Measurements from ENCODE around the gene DRICH1.
"Not testable (repeated sequence)": the region's sequence is repeated elsewhere in the genome, so short reads cannot be mapped to it uniquely, and the experiment has no call there.

Gene DRICH1

DNA sequence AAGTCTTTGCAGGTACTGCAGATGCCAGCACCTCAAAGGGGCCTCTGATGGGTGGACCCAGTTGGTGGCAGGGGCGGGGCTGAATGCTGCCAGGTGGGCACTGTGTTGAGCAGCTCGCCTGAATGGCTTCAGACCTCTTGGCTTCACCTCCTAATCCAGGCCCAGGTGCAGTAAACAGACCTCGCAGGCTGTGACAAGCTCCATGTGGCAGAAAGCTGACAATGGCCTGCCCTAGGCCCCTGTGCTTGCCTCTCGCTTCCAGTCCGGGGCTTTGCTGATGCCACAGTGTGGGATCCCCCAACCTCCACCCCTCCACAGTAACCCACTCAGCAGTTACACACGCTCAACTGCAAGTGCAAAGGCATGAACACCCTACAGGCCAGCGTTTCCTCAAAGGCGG, 61.4 kb downstream of the DRICH1 start:
- in situ Hi-C loops (cut with MboI; ENCODE audit: low sequenced_read_pairs), result no loop called here

DNA sequence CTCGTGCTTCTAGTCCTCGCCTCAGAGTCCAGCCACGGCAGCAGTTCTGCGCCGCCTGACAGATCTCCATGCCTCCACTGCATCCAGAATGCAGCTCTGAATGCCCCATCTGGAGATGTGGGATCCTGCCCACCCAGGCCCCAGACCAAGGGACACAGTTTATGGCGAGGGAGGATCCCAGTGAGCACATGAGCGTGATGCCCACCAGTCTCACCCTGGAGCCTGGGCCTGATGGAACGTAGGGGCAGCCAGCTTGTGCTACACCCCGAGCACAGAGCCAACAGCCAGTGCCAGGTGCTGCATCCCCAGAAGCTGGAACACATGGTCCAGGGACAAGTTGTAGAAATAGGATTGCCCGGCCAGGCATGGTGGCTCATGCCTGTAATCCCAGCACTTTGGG, 62.4 kb downstream of the DRICH1 start:
- in situ Hi-C loops (cut with MboI; ENCODE audit: low sequenced_read_pairs), result no loop called here

DNA sequence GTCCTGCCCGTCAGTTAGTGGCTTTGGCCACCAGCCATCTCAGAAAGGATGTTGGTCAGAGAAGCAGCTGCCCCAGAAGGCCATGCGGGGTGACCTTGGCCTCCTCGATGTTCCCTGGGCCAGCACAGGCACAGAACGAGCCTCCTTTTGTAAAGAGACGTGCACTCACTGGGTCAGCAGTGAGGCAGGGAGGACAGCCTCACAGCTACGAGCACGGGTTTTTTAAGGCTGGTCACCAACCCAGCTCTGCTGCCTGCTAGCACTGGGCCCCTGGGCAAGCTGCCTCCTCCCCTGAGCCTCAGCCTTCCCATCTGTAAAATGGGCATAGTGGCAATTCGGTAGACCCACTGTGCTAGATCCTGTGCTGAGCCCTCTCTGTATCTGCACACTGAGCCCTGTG, 62.8 kb downstream of the DRICH1 start:
- in situ Hi-C loops (cut with MboI; ENCODE audit: low sequenced_read_pairs), result no loop called here

DNA sequence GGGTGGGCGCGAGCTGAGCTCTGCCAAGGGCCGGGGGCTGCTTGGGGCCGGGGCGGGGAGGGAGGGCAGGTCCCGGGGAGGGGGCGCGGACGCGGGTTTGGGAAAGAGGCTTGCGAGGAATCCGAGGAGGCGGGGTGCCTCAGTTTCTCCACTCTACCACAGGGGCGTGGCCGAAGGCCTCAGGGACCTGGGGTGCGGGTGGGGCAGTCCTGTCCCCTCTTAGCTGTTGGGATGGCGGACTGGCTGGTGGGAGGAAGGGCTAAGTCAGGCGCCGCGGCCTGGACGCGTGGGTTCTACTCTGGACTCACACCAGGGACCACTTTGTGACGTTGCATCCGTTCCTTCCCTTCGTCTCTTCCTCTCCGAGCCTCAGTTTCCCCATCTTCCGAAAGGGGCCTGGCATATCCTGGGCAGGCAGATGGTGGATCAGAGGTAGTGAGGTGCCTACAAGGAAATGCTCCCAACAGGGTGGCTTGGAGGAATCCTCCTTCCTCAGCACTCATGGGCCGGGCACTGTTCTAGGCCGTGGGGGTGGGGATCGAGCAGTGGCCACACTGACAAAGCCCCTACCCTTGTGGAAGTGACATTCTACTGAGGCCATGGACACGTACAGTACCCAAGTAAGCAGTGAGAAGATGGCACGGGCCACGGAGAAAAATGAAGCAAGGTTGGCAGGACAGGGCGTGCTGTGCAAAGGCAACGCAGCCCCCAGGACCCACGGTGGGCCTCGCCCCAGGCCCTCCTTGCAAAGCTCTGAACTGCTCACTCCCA, 65.2 kb downstream of the DRICH1 start:
- in situ Hi-C loops (cut with MboI; ENCODE audit: low sequenced_read_pairs), result no loop called here

DNA sequence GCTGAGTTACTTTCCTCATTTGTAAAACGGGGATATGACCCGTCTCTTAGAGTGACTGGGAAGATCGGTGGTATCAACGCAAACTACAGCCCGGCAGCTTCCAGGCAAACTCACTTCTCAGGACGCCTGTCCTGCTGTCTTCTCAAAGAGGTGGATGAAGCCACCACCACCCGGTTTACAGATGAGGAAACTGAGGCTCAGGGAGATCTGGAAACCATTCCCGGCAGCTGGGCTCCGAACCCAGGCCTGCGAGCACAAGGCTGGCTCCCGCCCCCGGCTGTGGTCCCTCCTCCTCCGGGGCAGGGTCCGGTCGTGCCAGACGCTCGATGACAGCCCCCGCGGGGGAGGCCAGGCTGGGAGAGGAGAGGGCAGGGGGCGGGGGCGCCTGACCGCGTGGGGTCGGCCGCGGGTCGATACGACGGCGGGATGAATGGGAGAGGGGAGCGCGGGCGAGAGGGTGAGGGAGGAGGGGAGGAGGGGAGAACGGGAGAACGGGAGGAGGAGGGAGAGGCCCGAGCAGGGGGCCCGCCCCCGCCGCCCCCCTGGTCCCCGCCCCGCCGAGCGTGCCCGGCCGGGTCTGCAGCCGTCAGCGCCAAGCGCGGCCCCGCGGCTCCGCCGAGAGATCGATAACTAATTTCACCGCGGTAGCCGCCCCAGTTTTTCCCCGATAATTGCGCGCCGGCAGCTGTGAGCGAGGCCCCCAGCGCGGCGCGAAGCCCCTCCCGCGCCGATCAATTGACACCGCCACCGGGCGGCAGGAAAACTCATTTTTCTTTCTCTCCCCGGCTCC, 66.0 kb downstream of the DRICH1 start:
- in situ Hi-C loops (cut with MboI; ENCODE audit: low sequenced_read_pairs), result no loop called here

DNA sequence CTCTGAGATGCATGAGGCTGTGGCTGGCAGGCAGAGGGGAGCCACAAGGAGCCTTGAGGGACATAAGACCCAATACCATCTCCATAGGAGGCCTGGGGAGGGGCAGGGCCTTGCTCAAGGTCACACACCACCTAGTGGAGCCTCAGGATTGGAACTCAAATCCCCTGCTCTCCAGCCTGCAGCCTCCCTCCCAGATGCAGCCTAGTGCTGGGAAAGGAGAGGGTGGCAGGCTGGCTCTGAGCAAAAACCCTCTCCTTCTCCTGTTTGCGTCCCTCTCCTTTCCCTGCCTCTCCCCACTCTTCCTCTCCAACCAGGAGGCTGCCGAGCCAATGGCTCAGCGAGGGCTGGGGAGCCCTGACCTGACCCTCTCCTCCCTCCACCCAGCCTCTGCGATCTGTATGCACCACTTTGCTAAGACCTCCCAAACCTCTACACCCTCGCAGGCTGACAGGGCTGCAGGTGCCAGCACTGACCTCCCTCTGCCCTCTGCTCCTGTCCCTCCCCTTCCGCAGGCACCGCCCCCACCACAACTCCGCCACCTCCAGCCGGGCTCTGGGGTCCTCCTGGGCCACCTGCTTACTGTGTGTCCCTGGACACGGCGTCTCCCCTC, 66.7 kb downstream of the DRICH1 start:
- in situ Hi-C loops (cut with MboI; ENCODE audit: low sequenced_read_pairs), result no loop called here

DNA sequence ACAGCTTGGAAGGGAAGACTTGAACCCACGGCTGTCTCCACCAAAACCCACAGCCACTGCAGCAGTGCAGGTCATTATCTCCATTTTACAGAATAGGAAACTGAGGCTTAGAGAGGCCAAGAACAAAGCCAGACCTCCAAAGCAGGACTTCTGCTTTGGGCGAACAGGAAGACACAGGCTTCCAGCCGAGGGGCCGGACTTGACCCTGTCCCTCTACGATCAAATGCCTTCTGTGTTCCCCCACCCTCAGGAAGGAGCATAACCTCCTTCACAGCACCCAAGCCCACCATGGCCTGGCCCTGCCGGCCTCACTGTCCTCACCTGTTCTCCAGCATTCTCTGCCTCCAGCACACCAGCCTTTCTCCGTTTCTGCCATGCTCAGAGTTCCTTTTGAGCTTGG, 67.8 kb downstream of the DRICH1 start:
- in situ Hi-C loops (cut with MboI; ENCODE audit: low sequenced_read_pairs), result no loop called here

DNA sequence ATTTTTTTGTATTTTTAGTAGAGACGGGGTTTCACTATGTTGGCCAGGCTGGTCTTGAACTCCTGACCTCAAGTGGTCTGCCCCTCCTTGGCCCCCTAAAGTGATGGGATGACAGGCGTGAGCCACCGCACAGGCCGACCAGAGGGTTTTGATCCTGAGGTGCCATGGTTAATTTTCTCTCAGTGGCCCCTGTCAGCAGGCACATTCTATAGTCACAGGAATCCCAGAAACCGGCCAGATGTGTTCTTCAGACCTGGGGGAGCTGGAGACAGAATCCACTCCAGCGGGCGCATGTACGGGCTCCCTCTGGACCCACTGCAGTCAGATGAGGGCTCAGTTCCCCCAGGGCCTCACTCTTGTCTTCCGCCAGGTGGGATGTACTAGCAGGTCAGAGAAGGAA, 69.0 kb downstream of the DRICH1 start:
- in situ Hi-C loops (cut with MboI; ENCODE audit: low sequenced_read_pairs), result no loop called here

DNA sequence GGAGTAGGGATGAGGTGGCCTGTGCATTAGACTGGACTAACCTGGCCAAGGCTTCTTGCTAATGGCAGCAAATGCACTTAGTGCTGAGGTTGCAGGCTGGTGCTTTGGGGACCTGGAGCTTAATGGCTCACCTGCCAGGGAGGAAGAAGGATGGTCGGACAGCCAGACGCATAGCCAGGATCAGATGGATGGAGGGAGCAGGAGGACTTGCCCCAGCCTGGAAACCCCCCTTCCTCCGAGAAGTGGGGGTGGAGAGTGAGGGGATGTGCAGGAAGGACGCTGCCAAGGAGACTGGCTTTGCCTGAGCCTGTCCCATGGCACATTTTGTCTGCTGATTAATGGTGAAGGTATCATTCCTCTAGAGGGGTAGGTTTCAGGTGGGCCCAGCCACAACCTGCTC, 69.9 kb downstream of the DRICH1 start:
- in situ Hi-C loops (cut with MboI; ENCODE audit: low sequenced_read_pairs), result no loop called here

DNA sequence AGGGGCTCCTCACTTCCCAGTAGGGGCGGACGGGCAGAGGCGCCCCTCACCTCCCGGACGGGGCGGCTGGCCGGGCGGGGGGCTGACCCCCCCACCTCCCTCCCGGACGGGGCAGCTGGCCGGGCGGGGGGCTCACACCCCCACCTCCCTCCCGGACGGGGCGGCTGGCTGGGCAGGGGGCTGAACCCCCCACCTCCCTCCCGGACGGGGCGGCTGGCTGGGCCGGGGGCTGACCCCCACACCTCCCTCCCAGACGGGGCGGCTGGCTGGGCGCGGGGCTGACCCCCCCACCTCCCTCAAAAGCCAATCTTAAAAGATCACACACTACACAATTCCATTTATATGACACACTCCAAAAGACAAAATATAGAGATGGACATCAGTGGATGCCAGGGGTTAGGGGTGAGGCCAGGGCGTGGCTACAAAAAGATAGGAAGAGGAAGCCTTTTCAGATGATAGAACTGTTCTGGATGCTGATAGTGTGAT, 71.1 kb downstream of the DRICH1 start:
- in situ Hi-C loops (cut with MboI; ENCODE audit: low sequenced_read_pairs), result not testable (repeated sequence)

DNA sequence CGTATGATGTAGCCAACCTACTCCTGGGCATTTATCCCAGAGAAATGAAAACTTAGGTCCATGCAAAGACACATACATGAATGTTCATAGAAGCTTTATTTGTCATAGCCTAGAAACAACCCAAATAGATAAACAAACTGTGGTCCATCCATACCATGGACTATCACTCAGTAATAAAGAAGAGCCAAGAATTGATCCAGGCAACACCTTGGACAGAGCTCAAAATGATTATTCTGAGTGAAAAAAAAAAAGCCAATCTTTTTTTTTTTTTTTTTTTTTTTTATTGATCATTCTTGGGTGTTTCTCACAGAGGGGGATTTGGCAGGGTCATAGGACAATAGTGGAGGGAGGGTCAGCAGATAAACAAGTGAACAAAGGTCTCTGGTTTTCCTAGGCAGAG, 71.9 kb downstream of the DRICH1 start:
- in situ Hi-C loops (cut with MboI; ENCODE audit: low sequenced_read_pairs), result not testable (repeated sequence)

All from HL-60/S4 (cell line).